ENCODE measurements around the gene SBF1. TPM values are rescaled to one million over a fixed set of nuclear protein-coding genes. Genes with fewer than 3 reads are reported as not detected.

Gene SBF1
- total RNA-seq, 1 experiment from 2014 or later = 97.2 TPM

- H3K27me3 ChIP-seq (replicated peaks; ENCODE audit: insufficient read depth, low read depth, low read length, poor library complexity) = no peaks in the 10 kb centered on the region
- H3K9me3 ChIP-seq (ENCODE audit: low read depth, low read length, poor library complexity, severe bottlenecking) = no peaks in the 10 kb centered on the region
- no peak for DNase-seq (ENCODE audit: low spot score)
- CTCF ChIA-PET = no interaction called here
- H3K4me3 ChIP-seq (ENCODE audit: low read depth, low read length, poor library complexity, severe bottlenecking) = no peak overlapping the region
- intact Hi-C loops (cut with micrococcal nuclease; ENCODE audit: unreplicated experiment) = no loop called here
- POLR2A ChIA-PET (ENCODE audit: low non-redundant PET) = no interaction called here
- no TSS peak for BruUV-seq (replicated peaks)
- no peak for TF ChIP-seq EZH2 (IDR thresholded peaks at IDR 0.05; ENCODE audit: borderline replicate concordance, low read depth, low read length, poor library complexity, severe bottlenecking)
- TF ChIP-seq, protein P1, sequence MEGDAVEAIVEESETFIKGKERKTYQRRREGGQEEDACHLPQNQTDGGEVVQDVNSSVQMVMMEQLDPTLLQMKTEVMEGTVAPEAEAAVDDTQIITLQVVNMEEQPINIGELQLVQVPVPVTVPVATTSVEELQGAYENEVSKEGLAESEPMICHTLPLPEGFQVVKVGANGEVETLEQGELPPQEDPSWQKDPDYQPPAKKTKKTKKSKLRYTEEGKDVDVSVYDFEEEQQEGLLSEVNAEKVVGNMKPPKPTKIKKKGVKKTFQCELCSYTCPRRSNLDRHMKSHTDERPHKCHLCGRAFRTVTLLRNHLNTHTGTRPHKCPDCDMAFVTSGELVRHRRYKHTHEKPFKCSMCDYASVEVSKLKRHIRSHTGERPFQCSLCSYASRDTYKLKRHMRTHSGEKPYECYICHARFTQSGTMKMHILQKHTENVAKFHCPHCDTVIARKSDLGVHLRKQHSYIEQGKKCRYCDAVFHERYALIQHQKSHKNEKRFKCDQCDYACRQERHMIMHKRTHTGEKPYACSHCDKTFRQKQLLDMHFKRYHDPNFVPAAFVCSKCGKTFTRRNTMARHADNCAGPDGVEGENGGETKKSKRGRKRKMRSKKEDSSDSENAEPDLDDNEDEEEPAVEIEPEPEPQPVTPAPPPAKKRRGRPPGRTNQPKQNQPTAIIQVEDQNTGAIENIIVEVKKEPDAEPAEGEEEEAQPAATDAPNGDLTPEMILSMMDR (conservative IDR thresholded peaks at IDR 0.05; ENCODE audit: low read depth, low read length) = no peak
- H3K4me1 ChIP-seq (ENCODE audit: insufficient read depth, low read length, poor library complexity, severe bottlenecking) = no peaks in the 10 kb centered on the region
- peaks cover 57% of the 10 kb centered on the region for H3K36me3 ChIP-seq (ENCODE audit: insufficient read depth, low read length, poor library complexity, severe bottlenecking)
- H3K27ac ChIP-seq (ENCODE audit: low read depth, low read length, poor library complexity, severe bottlenecking) = no peak overlapping the region
Observed at GRCh38 chr22:50438305-50439275, 36.2 kb downstream of the SBF1 start.

DNA sequence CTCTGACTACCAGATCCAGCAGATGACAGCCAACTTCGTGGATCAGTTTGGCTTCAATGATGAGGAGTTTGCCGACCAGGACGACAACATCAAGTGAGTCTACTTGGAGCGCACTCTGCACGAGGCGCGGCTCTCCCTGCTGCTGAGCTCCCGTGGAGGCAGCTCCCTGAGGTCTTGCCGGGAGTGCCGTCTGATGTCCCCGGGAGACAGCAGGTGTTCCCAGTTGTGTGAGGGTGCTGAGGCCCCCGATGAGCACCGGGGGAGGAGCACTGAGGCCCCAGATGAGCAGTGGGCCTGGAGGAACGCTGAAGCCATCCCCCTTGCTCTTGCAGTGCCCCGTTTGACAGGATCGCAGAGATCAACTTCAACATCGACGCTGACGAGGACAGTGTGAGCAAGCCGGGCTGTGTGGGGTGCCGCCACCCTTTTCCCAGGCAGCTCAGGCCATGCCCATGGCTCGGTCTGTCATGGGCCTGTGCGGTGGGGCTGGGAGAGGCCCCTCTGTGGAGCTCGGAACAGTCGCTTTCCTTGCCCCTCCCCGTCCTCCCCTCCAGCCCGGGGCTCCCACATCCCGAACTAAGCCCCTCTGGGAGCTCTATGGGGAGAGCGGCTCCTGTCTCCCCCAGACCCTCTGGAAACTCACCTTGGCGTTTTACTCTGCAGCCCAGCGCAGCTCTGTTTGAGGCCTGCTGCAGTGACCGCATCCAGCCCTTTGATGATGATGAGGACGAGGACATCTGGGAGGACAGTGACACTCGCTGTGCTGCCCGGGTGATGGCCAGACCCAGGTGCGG, 37.1 kb downstream of the SBF1 start:
- CTCF ChIA-PET = interaction anchor here (0.6 kb wide), 1 partner anchor 353 kb away, joined by 3 read pairs; no protein-coding TSS in a partner anchor
- peaks cover 52% of the 10 kb centered on the region for H3K36me3 ChIP-seq (ENCODE audit: insufficient read depth, low read length, poor library complexity, severe bottlenecking)
- H3K27me3 ChIP-seq (replicated peaks; ENCODE audit: insufficient read depth, low read depth, low read length, poor library complexity) = no peaks in the 10 kb centered on the region
- H3K9me3 ChIP-seq (ENCODE audit: low read depth, low read length, poor library complexity, severe bottlenecking) = no peaks in the 10 kb centered on the region
- intact Hi-C loops (cut with micrococcal nuclease; ENCODE audit: unreplicated experiment) = no loop called here
- H3K27ac ChIP-seq (ENCODE audit: low read depth, low read length, poor library complexity, severe bottlenecking) = no peak overlapping the region
- POLR2A ChIA-PET (ENCODE audit: low non-redundant PET) = no interaction called here
- no TSS peak for BruUV-seq (replicated peaks)
- H3K4me3 ChIP-seq (ENCODE audit: low read depth, low read length, poor library complexity, severe bottlenecking) = no peak overlapping the region
- H3K4me1 ChIP-seq (ENCODE audit: insufficient read depth, low read length, poor library complexity, severe bottlenecking) = no peaks in the 10 kb centered on the region
- DNase-seq (ENCODE audit: low spot score) = no peak
- TF ChIP-seq EZH2 (IDR thresholded peaks at IDR 0.05; ENCODE audit: borderline replicate concordance, low read depth, low read length, poor library complexity, severe bottlenecking) = no peak
- TF ChIP-seq, protein P1 (conservative IDR thresholded peaks at IDR 0.05; ENCODE audit: low read depth, low read length) = no peak

- peaks cover 55% of the 10 kb centered on the region for H3K36me3 ChIP-seq (ENCODE audit: insufficient read depth, low read length, poor library complexity, severe bottlenecking)
- ChIA-PET CTCF (no interaction called here), POLR2A (ENCODE audit: low non-redundant PET) (no interaction called here)
- no peak for TF ChIP-seq EZH2 (IDR thresholded peaks at IDR 0.05; ENCODE audit: borderline replicate concordance, low read depth, low read length, poor library complexity, severe bottlenecking)
- TF ChIP-seq, protein P1 (conservative IDR thresholded peaks at IDR 0.05; ENCODE audit: low read depth, low read length) = no peak
- BruUV-seq (replicated peaks) = no TSS peak
- no peaks in the 10 kb centered on the region for H3K9me3 ChIP-seq (ENCODE audit: low read depth, low read length, poor library complexity, severe bottlenecking)
- no peak overlapping the region for H3K27ac ChIP-seq (ENCODE audit: low read depth, low read length, poor library complexity, severe bottlenecking)
- H3K27me3 ChIP-seq (replicated peaks; ENCODE audit: insufficient read depth, low read depth, low read length, poor library complexity) = no peaks in the 10 kb centered on the region
- intact Hi-C loops (cut with micrococcal nuclease; ENCODE audit: unreplicated experiment) = no loop called here
- no peaks in the 10 kb centered on the region for H3K4me1 ChIP-seq (ENCODE audit: insufficient read depth, low read length, poor library complexity, severe bottlenecking)
- no peak overlapping the region for H3K4me3 ChIP-seq (ENCODE audit: low read depth, low read length, poor library complexity, severe bottlenecking)
- no peak for DNase-seq (ENCODE audit: low spot score)
Observed at GRCh38 chr22:50436841-50437341, 37.9 kb downstream of the SBF1 start.

Data from A673 (cell line).